H1 (cell line): ENCODE data around the gene PPP2R2B. TPM values are rescaled to one million over a fixed set of nuclear protein-coding genes. Genes with fewer than 3 reads are reported as not detected.

Experiments
- BACH1 ChIP-seq: IDR thresholded peaks from 2 replicates; pipeline ENCODE4 v1.6.1; 2012; ENCODE audit warnings: low read length, improper control_type of control experiment
- CHD7 ChIP-seq: fragments of 300-600 bp; sonication (generic); IDR thresholded peaks from 2 replicates; pipeline ENCODE4 v1.7.1; 2012; ENCODE audit warnings: low read length, moderate library complexity, mild to moderate bottlenecking, inconsistent platforms; ENCODE audit not compliant: insufficient replicate concordance
- CTBP2 ChIP-seq: IDR thresholded peaks from 2 replicates; pipeline ENCODE4 v1.7.0; 2011; ENCODE audit warnings: borderline replicate concordance, mild to moderate bottlenecking, moderate library complexity, mixed read lengths, low read length; ENCODE audit not compliant: insufficient read depth, insufficient read length
- E2F6 ChIP-seq: IDR thresholded peaks from 2 replicates; pipeline ENCODE4 v1.6.1; 2012; ENCODE audit warnings: inconsistent platforms
- KDM1A ChIP-seq: fragments of 200-600, 300-600 bp; sonication (generic); IDR thresholded peaks from 2 replicates; pipeline ENCODE4 v1.7.1; 2016; ENCODE audit warnings: mild to moderate bottlenecking, low read length, borderline replicate concordance
- SP2 ChIP-seq: IDR thresholded peaks from 2 replicates; pipeline ENCODE4 v1.6.1; 2012; ENCODE audit warnings: mild to moderate bottlenecking, low read length, inconsistent platforms
- SP4 ChIP-seq: IDR thresholded peaks from 2 replicates; pipeline ENCODE4 v1.6.1; 2012; ENCODE audit warnings: low read length, inconsistent platforms
- SRF ChIP-seq: IDR thresholded peaks from 2 replicates; pipeline ENCODE4 v1.6.1; 2011; ENCODE audit warnings: mild to moderate bottlenecking, low read depth, low read length, moderate library complexity
- TEAD4 ChIP-seq: IDR thresholded peaks from 2 replicates; pipeline ENCODE4 v1.6.1; 2012; ENCODE audit warnings: low read depth, low read length, inconsistent platforms, mixed read lengths
- ZNF274 ChIP-seq: IDR thresholded peaks from 2 replicates; pipeline ENCODE4 v1.7.0; 2012; ENCODE audit warnings: low read length, borderline replicate concordance; ENCODE audit errors: extremely low read depth
- polyA plus RNA-seq, 7 experiments: library from polyadenylated mRNA; depleted of rRNA in 3 of 7; stranded (reverse) in 5 of 7; unstranded in 2 of 7; fragments of >200 nt in 5 of 7; fragments of 200-250 nt in 2 of 7; gene quantifications; 1 replicate in 5 of 7; 2 replicates in 1 of 7; 4 replicates in 1 of 7; pipeline versions ENCODE4 v1.2.1 to v1.2.3, GENCODE V29; 2011 to 2013; ENCODE audit warnings: missing spikeins in 2 of 7, mixed read lengths in 2 of 7
- total RNA-seq: library from RNA; stranded (reverse); fragmentation: NEBNext Ultra II Directional; extraction: Animal tissue kit (Norgen Biotek cat#: 25700); gene quantifications from 2 replicates; pipeline ENCODE4 v1.2.1, GENCODE V29; 2021

The PPP2R2B gene
- total and polyA plus RNA-seq, 2 of the 8 experiments (the other 6 are each of a cell fraction or from before 2014, with no cell fraction given): 21.1 to 37.1 TPM

GRCh38 chr5:146623009-146623408 lies 255.5 kb downstream of the PPP2R2B start (continued):
- TF ChIP-seq CHD7: no peak
- TF ChIP-seq SRF: no peak
- TF ChIP-seq SP4: no peak
- TF ChIP-seq ZNF274: no peak
- TF ChIP-seq BACH1: no peak
- TF ChIP-seq CTBP2: no peak
- no peak for TF ChIP-seq KDM1A
- TF ChIP-seq SP2: no peak
- no peak for TF ChIP-seq TEAD4
- TF ChIP-seq E2F6: no peak
- TF ChIP-seq, all 59 proteins: peak for 0
